Measurements from ENCODE around the gene FNDC1.

FNDC1 gene

GRCh38 chr6:159302594-159302992, 133.4 kb downstream of the FNDC1 start:
- H3K4me3 ChIP-seq (ENCODE audit: low read depth, low read length): no peak overlapping the region
- TF ChIP-seq CTCF (IDR thresholded peaks at IDR 0.05; ENCODE audit: low read depth, low read length, missing control alignments): no peak
- in situ Hi-C loops (cut with HindIII; ENCODE audit: low sequenced_read_pairs): no loop called here
- no peak for DNase-seq (ENCODE audit: low read depth)

GRCh38 chr6:159303159-159303558, 134.0 kb downstream of the FNDC1 start:
- TF ChIP-seq CTCF (IDR thresholded peaks at IDR 0.05; ENCODE audit: low read depth, low read length, missing control alignments): no peak
- in situ Hi-C loops (cut with HindIII; ENCODE audit: low sequenced_read_pairs): no loop called here
- H3K4me3 ChIP-seq (ENCODE audit: low read depth, low read length): no peak overlapping the region
- no peak for DNase-seq (ENCODE audit: low read depth)

- in situ Hi-C loops (cut with HindIII; ENCODE audit: low sequenced_read_pairs): no loop called here
- TF ChIP-seq CTCF (IDR thresholded peaks at IDR 0.05; ENCODE audit: low read depth, low read length, missing control alignments): no peak
- no peak for DNase-seq (ENCODE audit: low read depth)
- no peak overlapping the region for H3K4me3 ChIP-seq (ENCODE audit: low read depth, low read length)
These were observed 134.6 kb downstream of the FNDC1 start for GRCh38 chr6:159303784-159304183.

GRCh38 chr6:159304641-159305040, 135.4 kb downstream of the FNDC1 start:
- in situ Hi-C loops (cut with HindIII; ENCODE audit: low sequenced_read_pairs): no loop called here
- TF ChIP-seq CTCF (IDR thresholded peaks at IDR 0.05; ENCODE audit: low read depth, low read length, missing control alignments): no peak
- no peak overlapping the region for H3K4me3 ChIP-seq (ENCODE audit: low read depth, low read length)
- DNase-seq (ENCODE audit: low read depth): no peak

GRCh38 chr6:159305159-159305558, 136.0 kb downstream of the FNDC1 start:
- no peak for TF ChIP-seq CTCF (IDR thresholded peaks at IDR 0.05; ENCODE audit: low read depth, low read length, missing control alignments)
- no peak for DNase-seq (ENCODE audit: low read depth)
- in situ Hi-C loops (cut with HindIII; ENCODE audit: low sequenced_read_pairs): no loop called here
- no peak overlapping the region for H3K4me3 ChIP-seq (ENCODE audit: low read depth, low read length)

GRCh38 chr6:159305804-159306537, 136.8 kb downstream of the FNDC1 start:
- TF ChIP-seq CTCF (IDR thresholded peaks at IDR 0.05; ENCODE audit: low read depth, low read length, missing control alignments): no peak
- H3K4me3 ChIP-seq (ENCODE audit: low read depth, low read length): no peak overlapping the region
- in situ Hi-C loops (cut with HindIII; ENCODE audit: low sequenced_read_pairs): no loop called here
- DNase-seq (ENCODE audit: low read depth): no peak

Data from astrocyte of the cerebellum (primary cell).